ENCODE results near the gene PTPRT.

The PTPRT gene

GRCh38 chr20:42594659-42595058 is 595.0 kb downstream of the PTPRT start:
- TF ChIP-seq CTCF (conservative IDR thresholded peaks at IDR 0.05; ENCODE audit: low read length) = no peak
- no peak for DNase-seq (ENCODE audit: low read depth)
- H3K4me3 ChIP-seq (ENCODE audit: low read length) = no peak overlapping the region

DNA sequence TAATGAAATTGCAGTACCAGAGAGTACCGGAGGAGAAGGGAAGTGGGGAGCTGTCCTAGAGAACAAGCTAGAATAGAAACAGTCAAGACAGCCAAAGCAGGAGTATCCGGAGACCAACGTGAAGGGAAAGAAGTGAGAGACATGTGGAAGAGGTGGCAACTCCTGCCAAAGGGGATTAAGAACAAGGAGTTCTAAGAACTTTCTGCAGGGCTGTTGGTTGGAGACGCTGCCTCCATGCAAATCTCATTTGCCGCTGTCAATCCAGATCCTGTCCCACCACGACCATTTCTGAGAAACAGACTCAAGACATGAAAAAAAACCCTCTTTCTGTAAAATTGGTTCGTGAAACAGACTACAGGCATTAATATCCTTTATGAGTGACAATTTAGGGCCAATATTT is 595.7 kb downstream of the PTPRT start:
- TF ChIP-seq CTCF (conservative IDR thresholded peaks at IDR 0.05; ENCODE audit: low read length) = no peak
- DNase-seq (ENCODE audit: low read depth) = no peak
- no peak overlapping the region for H3K4me3 ChIP-seq (ENCODE audit: low read length)

DNA sequence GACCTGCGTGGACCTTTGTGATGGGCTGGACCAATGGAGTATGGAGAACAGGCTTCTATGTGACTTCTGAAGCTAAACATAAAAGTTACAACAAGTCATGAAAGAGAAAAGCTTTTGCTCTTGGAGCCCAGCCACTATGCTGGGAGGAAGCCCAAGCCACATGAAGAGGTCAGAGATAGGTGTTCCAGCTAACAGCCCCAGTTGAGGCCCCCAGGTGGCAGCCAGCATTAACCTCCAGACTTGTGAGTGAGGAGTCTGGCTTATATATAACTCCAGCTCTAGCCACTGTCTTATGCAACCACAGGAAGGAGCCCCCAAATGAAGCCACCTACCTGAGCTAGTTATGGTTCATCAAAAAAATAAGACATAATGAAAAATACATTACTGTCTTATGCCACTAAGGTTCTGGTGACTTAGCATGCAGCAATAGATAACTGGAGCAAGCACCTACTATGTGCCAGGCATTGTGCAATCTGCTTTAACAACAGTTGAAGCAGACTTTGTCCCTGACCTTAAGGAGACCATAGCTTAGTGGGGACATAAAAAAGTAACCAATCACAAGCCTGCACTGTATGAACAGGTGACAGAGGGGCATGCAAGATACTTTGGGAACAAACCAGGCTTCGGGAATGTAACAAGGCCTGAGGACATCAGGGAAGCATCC is 599.6 kb downstream of the PTPRT start:
- no peak for DNase-seq (ENCODE audit: low read depth)
- H3K4me3 ChIP-seq (ENCODE audit: low read length) = no peak overlapping the region
- TF ChIP-seq CTCF (conservative IDR thresholded peaks at IDR 0.05; ENCODE audit: low read length) = no peak

DNA sequence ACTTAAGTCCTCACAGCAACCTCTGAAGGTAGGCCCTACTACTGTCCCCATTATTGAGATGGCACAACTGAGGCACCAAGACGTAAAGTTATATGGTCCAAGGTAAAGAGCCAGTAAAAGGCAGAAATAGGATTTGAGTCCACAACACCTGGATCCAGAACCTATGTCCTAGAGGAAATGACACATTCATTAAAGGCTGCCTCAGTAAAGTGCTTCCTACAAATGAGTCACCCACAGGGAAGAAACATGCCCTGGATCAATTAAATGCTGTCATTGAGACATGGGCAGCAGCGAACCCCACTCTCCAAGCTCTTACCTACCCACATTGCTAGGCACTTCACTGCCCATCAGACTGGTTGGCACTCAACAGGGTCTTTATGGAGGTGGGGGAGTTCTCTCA is 600.9 kb downstream of the PTPRT start:
- DNase-seq (ENCODE audit: low read depth) = no peak
- H3K4me3 ChIP-seq (ENCODE audit: low read length) = no peak overlapping the region
- TF ChIP-seq CTCF (conservative IDR thresholded peaks at IDR 0.05; ENCODE audit: low read length) = no peak

DNA sequence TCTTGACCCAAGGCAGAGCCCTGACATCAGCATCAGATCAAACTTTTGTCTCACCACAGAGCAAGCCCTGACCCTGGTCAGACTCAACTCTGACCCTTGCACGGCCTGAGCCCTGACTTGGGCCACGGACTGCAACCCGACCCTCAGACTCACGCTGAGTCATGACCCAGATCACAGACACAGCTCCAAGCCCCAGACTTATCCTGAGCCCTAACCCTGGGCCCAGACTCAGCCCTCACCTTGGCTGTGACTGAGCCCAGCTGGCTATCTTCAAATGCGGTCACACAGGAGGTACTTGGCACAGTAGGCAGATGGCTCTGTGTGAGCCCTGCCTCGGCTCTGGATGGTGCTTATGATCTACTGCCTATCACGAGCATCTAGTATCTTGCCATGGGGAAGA is 602.3 kb downstream of the PTPRT start:
- H3K4me3 ChIP-seq (ENCODE audit: low read length) = no peak overlapping the region
- no peak for DNase-seq (ENCODE audit: low read depth)
- TF ChIP-seq CTCF (conservative IDR thresholded peaks at IDR 0.05; ENCODE audit: low read length) = no peak

DNA sequence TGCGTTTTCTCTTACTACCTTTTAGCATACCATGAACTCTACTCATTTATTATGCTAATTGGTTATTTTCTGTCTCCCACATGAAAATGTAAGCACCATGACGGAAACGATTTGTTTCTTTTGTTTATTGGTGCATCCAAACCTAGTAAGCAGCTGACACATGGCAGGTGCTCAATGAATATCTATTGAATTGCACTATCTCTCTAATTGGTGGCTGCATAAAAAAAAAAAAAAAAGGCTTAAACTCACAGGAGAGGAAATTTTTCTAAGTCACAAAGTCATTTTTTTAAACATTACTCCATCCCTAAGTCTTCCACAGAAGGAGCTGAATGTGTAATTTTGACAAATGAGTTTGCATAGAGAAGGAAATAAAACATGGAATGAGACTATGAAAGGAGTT is 608.4 kb downstream of the PTPRT start:
- DNase-seq (ENCODE audit: low read depth) = no peak
- TF ChIP-seq CTCF (conservative IDR thresholded peaks at IDR 0.05; ENCODE audit: low read length) = no peak
- no peak overlapping the region for H3K4me3 ChIP-seq (ENCODE audit: low read length)

GRCh38 chr20:42576167-42576566 is 613.5 kb downstream of the PTPRT start:
- no peak for TF ChIP-seq CTCF (conservative IDR thresholded peaks at IDR 0.05; ENCODE audit: low read length)
- DNase-seq (ENCODE audit: low read depth) = no peak
- no peak overlapping the region for H3K4me3 ChIP-seq (ENCODE audit: low read length)

All from AG10803 (cell line).